Neural progenitor cell (in vitro differentiated cells): ENCODE measurements around the gene ZNF280B.

Source experiments
- EZH2 ChIP-seq: fragments of 200-600 bp; sonication (generic); IDR thresholded peaks from 2 replicates; pipeline ENCODE4 v1.6.1; 2017; ENCODE audit warnings: antibody characterized with exemption, mild to moderate bottlenecking, moderate library complexity
- TF ChIP-seq, protein P1 (sequence below): fragments of 200-600 bp; sonication (generic); IDR thresholded peaks from 2 replicates; pipeline ENCODE4 v1.5.1; 2017; ENCODE audit warnings: antibody characterized with exemption, mild to moderate bottlenecking

DNA sequence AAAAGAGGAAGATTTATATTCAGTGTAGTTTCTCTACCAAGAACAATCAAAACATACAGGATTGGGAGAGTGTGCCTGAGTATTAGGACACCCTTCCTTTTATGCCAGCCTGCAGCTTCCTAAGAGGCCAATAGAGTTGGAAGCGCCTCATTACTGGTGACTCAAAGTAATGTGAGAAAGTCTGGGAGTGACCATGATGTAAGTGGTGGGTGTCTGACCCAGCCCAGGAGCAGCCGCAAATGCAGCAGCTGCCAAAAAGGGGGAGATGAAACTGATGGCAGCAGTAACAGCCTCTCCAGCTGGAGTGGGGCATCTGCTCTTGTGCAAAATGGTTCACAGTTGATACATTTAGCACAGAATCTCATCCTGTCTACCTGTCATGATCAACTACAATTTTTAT lies 62.0 kb downstream of the ZNF280B start:
- TF ChIP-seq, protein P1, sequence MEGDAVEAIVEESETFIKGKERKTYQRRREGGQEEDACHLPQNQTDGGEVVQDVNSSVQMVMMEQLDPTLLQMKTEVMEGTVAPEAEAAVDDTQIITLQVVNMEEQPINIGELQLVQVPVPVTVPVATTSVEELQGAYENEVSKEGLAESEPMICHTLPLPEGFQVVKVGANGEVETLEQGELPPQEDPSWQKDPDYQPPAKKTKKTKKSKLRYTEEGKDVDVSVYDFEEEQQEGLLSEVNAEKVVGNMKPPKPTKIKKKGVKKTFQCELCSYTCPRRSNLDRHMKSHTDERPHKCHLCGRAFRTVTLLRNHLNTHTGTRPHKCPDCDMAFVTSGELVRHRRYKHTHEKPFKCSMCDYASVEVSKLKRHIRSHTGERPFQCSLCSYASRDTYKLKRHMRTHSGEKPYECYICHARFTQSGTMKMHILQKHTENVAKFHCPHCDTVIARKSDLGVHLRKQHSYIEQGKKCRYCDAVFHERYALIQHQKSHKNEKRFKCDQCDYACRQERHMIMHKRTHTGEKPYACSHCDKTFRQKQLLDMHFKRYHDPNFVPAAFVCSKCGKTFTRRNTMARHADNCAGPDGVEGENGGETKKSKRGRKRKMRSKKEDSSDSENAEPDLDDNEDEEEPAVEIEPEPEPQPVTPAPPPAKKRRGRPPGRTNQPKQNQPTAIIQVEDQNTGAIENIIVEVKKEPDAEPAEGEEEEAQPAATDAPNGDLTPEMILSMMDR = no peak
- TF ChIP-seq EZH2 = no peak
